IgD-negative memory B cell (primary cell): Measurements from ENCODE around the gene LMLN. TPM values are rescaled to one million over a fixed set of nuclear protein-coding genes. Genes with fewer than 3 reads are reported as not detected.
A peak's percentile ranks its signal among the peaks of the same experiment; 100 is the strongest.
"Not testable (repeated sequence)": the region's sequence is repeated elsewhere in the genome, so short reads cannot be mapped to it uniquely, and the experiment has no call there.

Experiments used
- H3K27ac Mint-ChIP-seq, 3 donors: one replicate each; pipeline ENCODE4 v1.8.0; 2020 to 2022; ENCODE audit warnings: mild to moderate bottlenecking in 3 of 3, mixed read lengths in 3 of 3, moderate library complexity in 1 of 3
- H3K27me3 Mint-ChIP-seq: one replicate; pipeline ENCODE4 v1.8.0; 2021; ENCODE audit warnings: mixed read lengths
- H3K36me3 Mint-ChIP-seq: one replicate; pipeline ENCODE4 v1.8.0; 2020; ENCODE audit warnings: mild to moderate bottlenecking, mixed read lengths
- H3K4me1 Mint-ChIP-seq, 3 donors: one replicate each; pipeline ENCODE4 v1.8.0; 2020 to 2022; ENCODE audit warnings: mixed read lengths in 3 of 3, mild to moderate bottlenecking in 1 of 3
- H3K4me3 Mint-ChIP-seq, 4 donors: one replicate each; pipeline ENCODE4 v1.8.0; 2020 to 2022; ENCODE audit warnings: mild to moderate bottlenecking in 4 of 4, mixed read lengths in 4 of 4, moderate library complexity in 3 of 4
- H3K9me3 Mint-ChIP-seq, 3 donors: one replicate each; pipeline ENCODE4 v1.8.0; 2020 to 2021; ENCODE audit warnings: mixed read lengths in 3 of 3, mild to moderate bottlenecking in 1 of 3
- polyA plus RNA-seq: library from polyadenylated mRNA; unstranded; fragments of 300-500 nt; fragmentation: Illumina TruSeq; gene quantifications from one replicate; pipeline ENCODE4 v1.2.3, GENCODE V29; 2021

The LMLN gene
- polyA plus RNA-seq, 1 donor from 2014 or later: 1.3 TPM

GRCh38 chr3:198067416-198067815 is 107.4 kb downstream of the LMLN start:
- Mint-ChIP-seq H3K4me1 (peaks cover 13 to 22% (median 17%) of the 10 kb centered on the region in 3 donors), H3K9me3 (no peaks in the 10 kb centered on the region), H3K27me3 (no peaks in the 10 kb centered on the region), H3K36me3 (peaks cover 3% of the 10 kb centered on the region), H3K27ac (peak overlapping the region; percentile 59 to 98 (median 92)), H3K4me3 (peak overlapping the region in 3 of 4 donors; percentile 10 to 78 (median 76))

GRCh38 chr3:198070871-198071270 is 110.9 kb downstream of the LMLN start:
- no peak overlapping the region for H3K4me3 Mint-ChIP-seq
- H3K9me3 Mint-ChIP-seq: no peaks in the 10 kb centered on the region
- peaks cover 13 to 22% (median 16%) of the 10 kb centered on the region in 3 donors for H3K4me1 Mint-ChIP-seq
- no peaks in the 10 kb centered on the region for H3K36me3 Mint-ChIP-seq
- no peaks in the 10 kb centered on the region for H3K27me3 Mint-ChIP-seq
- no peak overlapping the region for H3K27ac Mint-ChIP-seq

- Mint-ChIP-seq H3K36me3 (no peaks in the 10 kb centered on the region), H3K9me3 (no peaks in the 10 kb centered on the region), H3K4me1 (peaks cover 12 to 18% (median 14%) of the 10 kb centered on the region in 3 donors), H3K27ac (peak overlapping the region in 1 of 3 donors; percentile 71), H3K27me3 (no peaks in the 10 kb centered on the region), H3K4me3 (peak overlapping the region in 1 of 4 donors; percentile 83)
These were observed 111.7 kb downstream of the LMLN start for GRCh38 chr3:198071602-198072287.

- Mint-ChIP-seq H3K27me3 (peaks cover 10% of the 10 kb centered on the region), H3K9me3 (peaks cover 0 to under 1% (median 0%) of the 10 kb centered on the region in 3 donors), H3K27ac (no peak overlapping the region), H3K4me1 (peaks cover 3 to 9% (median 8%) of the 10 kb centered on the region in 3 donors), H3K36me3 (no peaks in the 10 kb centered on the region), H3K4me3 (no peak overlapping the region)
These were observed 116.8 kb downstream of the LMLN start for GRCh38 chr3:198076722-198077308.

- peak overlapping the region; percentile 87 to 94 (median 90) for H3K4me3 Mint-ChIP-seq
- peaks cover 2 to 8% (median 7%) of the 10 kb centered on the region in 3 donors for H3K4me1 Mint-ChIP-seq
- H3K27ac Mint-ChIP-seq: peak overlapping the region in 2 of 3 donors; percentile 56 to 75
- peaks cover 4% of the 10 kb centered on the region for H3K36me3 Mint-ChIP-seq
- H3K27me3 Mint-ChIP-seq: peaks cover 18% of the 10 kb centered on the region
- H3K9me3 Mint-ChIP-seq: peaks cover 0 to 5% (median 3%) of the 10 kb centered on the region in 3 donors
These were observed 119.9 kb downstream of the LMLN start for GRCh38 chr3:198079771-198080520.

GRCh38 chr3:198080521-198081384 is 120.7 kb downstream of the LMLN start:
- H3K27ac Mint-ChIP-seq: peak overlapping the region in 1 of 3 donors; percentile 75
- H3K36me3 Mint-ChIP-seq: peaks cover 4% of the 10 kb centered on the region
- H3K4me3 Mint-ChIP-seq: peak overlapping the region; percentile 87 to 94 (median 90)
- H3K9me3 Mint-ChIP-seq: peaks cover 0 to 8% (median 3%) of the 10 kb centered on the region in 3 donors
- peaks cover 2 to 8% (median 7%) of the 10 kb centered on the region in 3 donors for H3K4me1 Mint-ChIP-seq
- H3K27me3 Mint-ChIP-seq: peaks cover 18% of the 10 kb centered on the region

GRCh38 chr3:198081421-198081844 is 121.4 kb downstream of the LMLN start:
- Mint-ChIP-seq H3K36me3 (peaks cover 4% of the 10 kb centered on the region), H3K27me3 (peaks cover 18% of the 10 kb centered on the region), H3K4me3 (peak overlapping the region in 2 of 4 donors; percentile 72 to 84), H3K9me3 (peaks cover 0 to 8% (median 3%) of the 10 kb centered on the region in 3 donors), H3K4me1 (peaks cover 2 to 8% (median 7%) of the 10 kb centered on the region in 3 donors), H3K27ac (peak overlapping the region in 1 of 3 donors; percentile 72)

GRCh38 chr3:198082226-198082625 is 122.2 kb downstream of the LMLN start:
- H3K9me3 Mint-ChIP-seq, H3K4me1 Mint-ChIP-seq, H3K36me3 Mint-ChIP-seq: not testable (repeated sequence)
- peaks cover 18% of the 10 kb centered on the region for H3K27me3 Mint-ChIP-seq
- H3K4me3 Mint-ChIP-seq: peak overlapping the region; percentile 49 to 84 (median 66)
- H3K27ac Mint-ChIP-seq: peak overlapping the region in 1 of 3 donors; percentile 72

GRCh38 chr3:198088421-198088955 is 128.5 kb downstream of the LMLN start:
- H3K9me3 Mint-ChIP-seq: peaks cover 0 to 11% (median 7%) of the 10 kb centered on the region in 3 donors
- H3K4me1 Mint-ChIP-seq: peaks cover 0 to 2% (median 0%) of the 10 kb centered on the region in 3 donors
- H3K27ac Mint-ChIP-seq: no peak overlapping the region
- H3K27me3 Mint-ChIP-seq: peaks cover 15% of the 10 kb centered on the region
- no peak overlapping the region for H3K4me3 Mint-ChIP-seq
- peaks cover 1% of the 10 kb centered on the region for H3K36me3 Mint-ChIP-seq

GRCh38 chr3:198090795-198091332 is 130.8 kb downstream of the LMLN start:
- no peaks in the 10 kb centered on the region for H3K36me3 Mint-ChIP-seq
- no peak overlapping the region for H3K4me3 Mint-ChIP-seq
- H3K4me1 Mint-ChIP-seq: peaks cover 0 to 2% (median 0%) of the 10 kb centered on the region in 3 donors
- H3K27me3 Mint-ChIP-seq: peaks cover 13% of the 10 kb centered on the region
- H3K27ac Mint-ChIP-seq: no peak overlapping the region
- peaks cover under 1 to 10% (median 6%) of the 10 kb centered on the region in 3 donors for H3K9me3 Mint-ChIP-seq

GRCh38 chr3:198092276-198092675 is 132.3 kb downstream of the LMLN start:
- H3K4me3 Mint-ChIP-seq: no peak overlapping the region

GRCh38 chr3:198093112-198093679 is 133.2 kb downstream of the LMLN start:
- Mint-ChIP-seq H3K27ac (no peak overlapping the region), H3K27me3 (peaks cover 10% of the 10 kb centered on the region), H3K36me3 (no peaks in the 10 kb centered on the region), H3K4me1 (peaks cover 0 to 2% (median 0%) of the 10 kb centered on the region in 3 donors), H3K4me3 (no peak overlapping the region), H3K9me3 (peaks cover 3 to 19% (median 15%) of the 10 kb centered on the region in 3 donors)

More at GRCh38 chr3:198092276-198092675, 132.3 kb downstream of the LMLN start:
- Mint-ChIP-seq H3K27ac (no peak overlapping the region), H3K27me3 (peaks cover 13% of the 10 kb centered on the region), H3K9me3 (peaks cover 3 to 17% (median 14%) of the 10 kb centered on the region in 3 donors), H3K36me3 (no peaks in the 10 kb centered on the region), H3K4me1 (peaks cover 0 to 2% (median 0%) of the 10 kb centered on the region in 3 donors)
